Measurements from ENCODE around the gene AMELX.

Gene AMELX

GRCh38 chrX:11349661-11350337 is 56.6 kb downstream of the AMELX start:
- TF ChIP-seq CEBPB (IDR thresholded peaks at IDR 0.05) (no peak), FOXM1 (IDR thresholded peaks at IDR 0.05; ENCODE audit: borderline replicate concordance, low read depth) (no peak), MAX (IDR thresholded peaks at IDR 0.05) (no peak), EP300 (IDR thresholded peaks at IDR 0.05; ENCODE audit: borderline replicate concordance) (no peak), USF1 (IDR thresholded peaks at IDR 0.05) (no peak), REST (IDR thresholded peaks at IDR 0.05; ENCODE audit: low read depth) (no peak), NFIC (IDR thresholded peaks at IDR 0.05) (no peak), ZBTB7A (IDR thresholded peaks at IDR 0.05; ENCODE audit: low read depth) (no peak), CREB1 (IDR thresholded peaks at IDR 0.05; ENCODE audit: low read depth) (no peak), EGR1 (IDR thresholded peaks at IDR 0.05) (no peak), TAF1 (IDR thresholded peaks at IDR 0.05; ENCODE audit: low read depth) (no peak), RAD21 (IDR thresholded peaks at IDR 0.05; ENCODE audit: low read depth) (no peak), YY1 (IDR thresholded peaks at IDR 0.05; ENCODE audit: low read depth) (no peak), TEAD4 (IDR thresholded peaks at IDR 0.05) (no peak), TCF12 (IDR thresholded peaks at IDR 0.05; ENCODE audit: low read depth) (no peak)

All from Ishikawa (cell line).